SKM-1 (cell line): ENCODE measurements around the gene PLPP6.

Experiments used
- DNase-seq: peaks from one replicate; lab custom pipeline; 2025; ENCODE audit not compliant: unreplicated experiment; lab: John Stamatoyannopoulos, UW

PLPP6 gene

DNA sequence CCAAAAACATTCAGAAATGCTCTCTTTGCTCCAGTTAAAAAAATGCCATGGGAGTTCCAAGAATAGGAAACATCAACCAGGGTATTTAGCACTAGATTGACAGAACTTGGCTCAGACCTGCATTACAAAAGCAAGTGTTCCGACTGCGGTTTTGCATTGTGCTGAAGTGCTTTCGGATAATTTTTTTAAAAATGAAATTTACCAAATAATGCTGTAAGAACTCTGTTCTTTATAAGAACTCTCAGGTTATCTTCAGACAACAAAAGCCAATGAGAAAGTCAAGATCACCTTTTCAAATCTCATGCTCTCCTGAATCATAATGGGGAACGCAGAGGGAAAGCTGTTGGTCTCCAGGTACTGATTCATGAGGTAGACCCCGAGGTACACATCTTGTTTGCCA is 483 bp upstream of the PLPP6 start:
- no peak for DNase-seq

GRCh38 chr9:4662989-4663792 is 1.1 kb downstream of the PLPP6 start:
- DNase-seq, result no peak

GRCh38 chr9:4663956-4664355 is 1.9 kb downstream of the PLPP6 start:
- no peak for DNase-seq

GRCh38 chr9:4665357-4665756 is 3.3 kb downstream of the PLPP6 start:
- DNase-seq, result no peak

GRCh38 chr9:4666042-4666699 is 4.1 kb downstream of the PLPP6 start, which contains the start of gene SPATA6L:
TSS of gene SPATA6L (minus strand) at chr9:4666480. CDS start at chr9:4666250, 230 bp downstream.
- DNase-seq, result no peak

- no peak for DNase-seq
Observed at GRCh38 chr9:4667681-4668080, 5.6 kb downstream of the PLPP6 start.

DNA sequence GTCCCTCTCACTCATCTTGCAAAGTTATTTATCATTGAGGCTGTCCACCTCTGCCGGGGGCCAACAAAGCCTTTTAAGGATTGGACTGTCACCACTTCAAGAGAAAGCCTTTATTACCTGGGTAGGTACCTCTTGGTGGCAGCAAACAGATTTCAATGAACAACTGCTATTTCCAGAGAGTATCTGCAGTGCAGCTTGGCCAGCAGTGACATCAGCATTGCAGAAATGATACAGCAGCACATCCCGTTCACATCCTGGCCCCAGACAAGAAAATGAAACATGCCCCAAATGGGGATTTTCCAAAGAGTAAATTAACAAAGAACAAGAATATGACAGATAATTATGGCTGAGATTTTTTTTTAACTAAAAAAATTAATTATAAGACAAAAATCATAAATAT is 6.5 kb downstream of the PLPP6 start:
- DNase-seq, result no peak

DNA sequence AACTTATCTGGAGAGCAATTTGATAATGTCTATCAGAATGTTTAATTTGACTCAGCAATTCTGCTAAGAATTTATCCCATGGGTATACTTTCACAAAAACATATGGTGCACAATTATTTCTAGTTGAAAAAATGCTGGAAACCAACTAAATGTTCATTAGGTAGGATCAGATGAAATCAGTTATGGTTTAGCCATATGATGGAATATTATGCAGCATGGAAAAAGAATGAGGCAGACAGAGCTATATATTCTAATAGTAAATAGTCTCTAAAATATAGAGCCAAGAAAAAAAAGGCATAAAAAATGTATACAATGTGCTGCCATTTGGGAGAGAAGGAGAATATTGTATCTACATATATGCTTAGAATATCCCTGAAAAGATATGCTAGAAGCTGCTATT is 7.8 kb downstream of the PLPP6 start:
- DNase-seq, result no peak

GRCh38 chr9:4670591-4670990 is 8.5 kb downstream of the PLPP6 start:
- no peak for DNase-seq

- DNase-seq, result no peak
Observed at GRCh38 chr9:4671737-4672136, 9.6 kb downstream of the PLPP6 start.

GRCh38 chr9:4674783-4675182 is 12.7 kb downstream of the PLPP6 start:
- no peak for DNase-seq

DNA sequence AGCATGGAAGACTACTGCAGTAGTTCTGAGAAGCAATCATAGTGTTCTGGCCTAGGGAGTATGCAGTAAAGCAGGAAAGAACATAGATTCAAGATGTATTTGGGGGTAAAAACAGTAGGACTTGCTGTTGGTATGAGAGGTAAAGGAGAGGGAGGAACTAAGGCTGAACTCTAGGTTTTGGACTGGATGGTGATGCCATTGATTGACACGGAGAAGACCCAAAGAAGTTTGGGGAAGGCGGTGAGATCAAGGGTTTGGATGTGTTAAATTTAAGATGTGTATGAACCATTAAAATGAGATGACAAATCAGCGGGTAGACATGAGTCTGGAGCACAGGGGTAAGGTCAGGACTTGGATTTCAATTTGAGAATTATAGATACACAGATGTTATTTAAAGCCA is 15.3 kb downstream of the PLPP6 start:
- no peak for DNase-seq

DNA sequence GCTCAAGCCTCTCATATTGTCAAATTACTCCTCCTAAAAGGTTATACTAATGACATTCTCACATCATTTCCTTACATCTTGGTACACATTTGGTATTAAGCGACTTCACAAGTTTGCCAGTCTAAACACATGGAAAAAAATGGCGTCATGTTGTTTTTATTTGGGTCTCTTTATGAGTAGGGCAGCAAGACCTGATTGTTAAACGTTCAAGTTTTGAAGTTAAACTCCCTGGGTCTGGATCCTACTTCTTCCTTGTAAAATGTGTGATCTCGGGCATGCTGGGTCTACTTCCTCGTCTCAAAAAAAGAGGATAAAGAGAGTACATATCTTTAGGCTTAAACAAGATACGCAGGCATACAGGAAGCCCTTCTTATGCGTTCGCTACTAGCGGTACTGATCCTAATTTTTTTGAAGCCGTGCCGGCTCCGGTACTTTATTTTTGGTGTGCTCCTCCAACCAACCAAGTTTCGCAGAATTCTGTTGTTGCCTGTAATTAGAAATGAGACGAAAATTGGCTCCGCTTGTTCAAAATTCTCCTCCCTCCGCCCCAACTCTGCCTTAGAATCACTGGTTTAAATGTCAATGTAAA is 16.7 kb downstream of the PLPP6 start:
- peak; percentile 34 for DNase-seq

GRCh38 chr9:4679268-4680172 is 17.4 kb downstream of the PLPP6 start, which contains the start of gene CDC37L1:
TSS of gene CDC37L1 (plus strand) at chr9:4679569. CDS start at chr9:4679768, 199 bp downstream.
- DNase-seq, result peak; percentile 89

GRCh38 chr9:4680173-4680525 is 18.1 kb downstream of the PLPP6 start:
- DNase-seq, result no peak

DNA sequence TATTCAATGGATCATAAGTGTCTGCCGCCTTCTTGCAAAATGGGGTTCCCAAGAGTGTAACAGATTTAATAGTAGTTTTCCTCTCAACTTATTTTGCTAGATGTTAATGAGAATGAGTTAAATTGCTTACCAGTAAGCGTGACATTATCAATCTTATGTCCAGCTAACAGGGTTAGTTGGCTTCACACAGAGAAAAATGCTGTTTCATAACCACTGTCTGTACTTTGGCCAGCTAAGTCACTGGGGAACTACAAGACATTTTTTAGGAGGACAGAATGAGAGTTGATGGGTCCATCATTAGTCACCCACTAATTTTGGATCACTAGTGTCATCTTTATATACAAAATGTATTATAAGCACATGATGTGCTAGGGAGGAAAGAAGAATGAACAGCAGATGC is 18.7 kb downstream of the PLPP6 start:
- no peak for DNase-seq

- no peak for DNase-seq
Observed at GRCh38 chr9:4684820-4685219, 22.7 kb downstream of the PLPP6 start.

GRCh38 chr9:4686112-4686511 is 24.0 kb downstream of the PLPP6 start:
- DNase-seq, result no peak

- DNase-seq, result no peak
Observed at GRCh38 chr9:4686584-4686983, 24.5 kb downstream of the PLPP6 start.

- DNase-seq, result no peak
Observed at GRCh38 chr9:4689021-4689420, 26.9 kb downstream of the PLPP6 start.

- no peak for DNase-seq
Observed at GRCh38 chr9:4689687-4690104, 27.6 kb downstream of the PLPP6 start.
